Skeletal muscle cell (primary cell): ENCODE results near the gene OR1C1.
"Not testable (repeated sequence)": the region's sequence is repeated elsewhere in the genome, so short reads cannot be mapped to it uniquely, and the experiment has no call there.

Source experiments
- DNase-seq: peaks from one replicate; pipeline ENCODE4 v3.0.0-alpha.2; 2010; ENCODE audit warnings: low read depth
- H3K4me3 ChIP-seq: 2 replicates; pipeline ENCODE4 v1.5.1; 2011; ENCODE audit warnings: low read depth, mild to moderate bottlenecking, control low read depth, low read length, moderate library complexity

Gene OR1C1

GRCh38 chr1:247760456-247760855 is at the start of gene OR1C1:
Gene OR1C1 (minus strand): TSS chr1:247760556. CDS start chr1:247758406, 2,150 bp downstream.
- H3K4me3 ChIP-seq: no peak within 1 kb of the TSS
- DNase-seq: no peak

- no peak for DNase-seq
- H3K4me3 ChIP-seq: no peak overlapping the region
Observed at GRCh38 chr1:247797518-247797917, 37.2 kb upstream of the OR1C1 start.

- no peak for DNase-seq
- H3K4me3 ChIP-seq: no peak overlapping the region
Observed at GRCh38 chr1:247769603-247770002, 9.2 kb upstream of the OR1C1 start.

- DNase-seq, H3K4me3 ChIP-seq: not testable (repeated sequence)
Observed at GRCh38 chr1:247754311-247754710, 6.0 kb downstream of the OR1C1 start.

- no peak overlapping the region for H3K4me3 ChIP-seq
- DNase-seq: no peak
Observed at GRCh38 chr1:247749870-247750269, 10.5 kb downstream of the OR1C1 start.

GRCh38 chr1:247748041-247748440 is 12.3 kb downstream of the OR1C1 start, which contains the start of gene OR14A2:
Gene OR14A2 (minus strand): TSS chr1:247748141.
- no peak for DNase-seq
- no peak within 1 kb of the TSS for H3K4me3 ChIP-seq

GRCh38 chr1:247747616-247748015 is 12.7 kb downstream of the OR1C1 start:
- no peak overlapping the region for H3K4me3 ChIP-seq
- no peak for DNase-seq

- no peak for DNase-seq
- no peak overlapping the region for H3K4me3 ChIP-seq
Observed at GRCh38 chr1:247746391-247746935, 13.9 kb downstream of the OR1C1 start.

GRCh38 chr1:247742215-247742760 is 18.1 kb downstream of the OR1C1 start:
- H3K4me3 ChIP-seq: not testable (repeated sequence)
- DNase-seq: peak; percentile 28

- no peak overlapping the region for H3K4me3 ChIP-seq
- DNase-seq: no peak
Observed at GRCh38 chr1:247741756-247742155, 18.6 kb downstream of the OR1C1 start.

- no peak for DNase-seq
- H3K4me3 ChIP-seq: no peak overlapping the region
Observed at GRCh38 chr1:247740721-247741120, 19.6 kb downstream of the OR1C1 start.

- H3K4me3 ChIP-seq: no peak within 1 kb of the TSS
- no peak for DNase-seq
Observed at GRCh38 chr1:247738315-247738714, 22.0 kb downstream of the OR1C1 start, which contains the start of gene OR14K1. Gene OR14K1 (plus strand): TSS chr1:247738615. CDS start chr1:247738615, 0 bp downstream.

- H3K4me3 ChIP-seq: no peak overlapping the region
- DNase-seq: no peak
Observed at GRCh38 chr1:247721222-247721621, 39.1 kb downstream of the OR1C1 start.

- H3K4me3 ChIP-seq: no peak within 1 kb of the TSS
- no peak for DNase-seq
Observed at GRCh38 chr1:247716546-247716945, 43.8 kb downstream of the OR1C1 start, which contains the start of gene OR6F1. Gene OR6F1 (minus strand): TSS chr1:247716646. CDS start chr1:247712755, 3,891 bp downstream.

GRCh38 chr1:247713753-247714152 is 46.6 kb downstream of the OR1C1 start:
- DNase-seq: no peak
- H3K4me3 ChIP-seq: no peak overlapping the region

GRCh38 chr1:247710681-247711080 is 49.7 kb downstream of the OR1C1 start:
- not testable (repeated sequence) for H3K4me3 ChIP-seq, DNase-seq
